DMS153 treated with DMSO at 0.1 percent for 48 hours (cell line): Measurements from ENCODE around the gene SLC46A2.
A peak's percentile ranks its signal among the peaks of the same experiment; 100 is the strongest.

Experiments
- DNase-seq: peaks from one replicate; lab custom pipeline; 2025; ENCODE audit not compliant: unreplicated experiment; lab: John Stamatoyannopoulos, UW

The SLC46A2 gene

GRCh38 chr9:112833081-112833480, 57.6 kb downstream of the SLC46A2 start:
- DNase-seq: no peak

GRCh38 chr9:112831969-112832368, 58.7 kb downstream of the SLC46A2 start:
- no peak for DNase-seq

- peak; percentile 66 for DNase-seq
These were observed 59.3 kb downstream of the SLC46A2 start for GRCh38 chr9:112831281-112831851.
